Transverse colon (tissue), 3 donors: ENCODE results near the gene TNRC6B.

ENCODE experiments used
- CTCF ChIP-seq, 5 experiments: fragments of 200-600 bp in 3 of 5; fragments of 450-650 bp in 2 of 5; sonication (generic) in 3 of 5; IDR thresholded peaks; 1 replicate in 2 of 5; 2 replicates in 3 of 5; pipeline ENCODE4 v1.5.1; 2016 to 2017; ENCODE audit warnings: antibody characterized with exemption in 5 of 5, inconsistent platforms in 3 of 5, mild to moderate bottlenecking in 2 of 5, moderate library complexity in 1 of 5
- EP300 ChIP-seq: sonication (generic); formaldehyde crosslinking; IDR thresholded peaks from one replicate; pipeline ENCODE4 v1.6.1; 2017; ENCODE audit warnings: antibody characterized with exemption, low read depth
- POLR2A ChIP-seq: fragments of 450-650 bp; IDR thresholded peaks from one replicate; pipeline ENCODE4 v1.6.1; 2016; ENCODE audit warnings: antibody characterized with exemption, mild to moderate bottlenecking, moderate library complexity

GRCh38 chr22:40247976-40248375, 70.3 kb downstream of the TNRC6B start:
- TF ChIP-seq CTCF (IDR thresholded peaks at IDR 0.05), result no peak
- no peak for TF ChIP-seq EP300
- no peak for TF ChIP-seq POLR2A
